Body of pancreas (tissue), 4 donors: ENCODE measurements around the gene DDX10.

Experiments used
- CTCF ChIP-seq, 7 experiments: fragments of 450-650 bp in 4 of 7; fragments of 200-600 bp in 3 of 7; sonication (generic) in 3 of 7; IDR thresholded peaks; one replicate each; pipeline ENCODE4 v1.5.1; 2016 to 2019; ENCODE audit warnings: antibody characterized with exemption in 7 of 7
- POLR2A ChIP-seq, 3 donors: fragments of 450-650 bp; IDR thresholded peaks; one replicate each; pipeline ENCODE4 v1.6.1; 2016; ENCODE audit warnings: antibody characterized with exemption in 3 of 3, mild to moderate bottlenecking in 2 of 3

GRCh38 chr11:108901359-108901758, 236.5 kb downstream of the DDX10 start:
- no peak for TF ChIP-seq CTCF (IDR thresholded peaks at IDR 0.05)
- TF ChIP-seq POLR2A (IDR thresholded peaks at IDR 0.05): no peak
